HCT116 (cell line): ENCODE measurements around the gene RIGI. TPM values are rescaled to one million over a fixed set of nuclear protein-coding genes. Genes with fewer than 3 reads are reported as not detected.
A peak's percentile ranks its signal among the peaks of the same experiment; 100 is the strongest.

Experiments
- ATAC-seq: fragments of 200-7000 bp; cut with Tn5 transposase; 2 replicates; pipeline ENCODE4 v1.9.1; 2020; ENCODE audit warnings: mild to moderate bottlenecking, moderate library complexity
- BruUV-seq: library from RNA; stranded (reverse); fragments of 400-500 nt; replicated peaks from 2 replicates; lab custom pipeline; 2021; lab: Mats Ljungman, UMichigan
- CTCF ChIA-PET: fragments of 300-600 bp; sonication (Branson Sonifier 250); formaldehyde crosslinking; loops from one replicate; lab custom pipeline; 2021; ENCODE audit warnings: antibody characterized with exemption; lab: Charles Lee
- POLR2A ChIA-PET: fragments of 300-600, 350-600 bp; sonication (Branson Sonifier 250); formaldehyde crosslinking; loops from one replicate; lab custom pipeline; 2021; ENCODE audit warnings: antibody characterized with exemption; lab: Charles Lee
- RAD21 ChIA-PET, 2 experiments: fragments of 300-600 bp; sonication (Branson Sonifier 250); formaldehyde crosslinking; loops; one replicate each; lab custom pipeline; 2023; ENCODE audit warnings: low total read pairs in 2 of 2; ENCODE audit not compliant: uncharacterized antibody in 2 of 2, unreplicated experiment in 2 of 2, low non-redundant PET in 1 of 2; lab: Charles Lee
- DNase-seq: peaks from one replicate; pipeline ENCODE4 v3.0.0-alpha.2; 2010; ENCODE audit warnings: low read depth, low spot score
- H2AFZ ChIP-seq: fragments of 200-600 bp; shearing (Covaris generic), sonication (generic); 2 replicates; pipeline ENCODE4 v1.6.1; 2017; ENCODE audit warnings: low read depth, mixed run types, mixed read lengths, antibody characterized with exemption, low read length; ENCODE audit not compliant: poor library complexity, severe bottlenecking
- H3K27ac ChIP-seq: 2 replicates; pipeline ENCODE4 v1.5.1; 2012; ENCODE audit warnings: low read depth, low read length
- H3K27me3 ChIP-seq: fragments of 200-600 bp; sonication (generic); 2 replicates; pipeline ENCODE4 v1.6.1; 2016; ENCODE audit warnings: mixed run types, low read length, mixed read lengths; ENCODE audit not compliant: insufficient read depth
- H3K36me3 ChIP-seq, 2 experiments: fragments of 200-500 bp in 1 of 2; fragments of 200-600 bp in 1 of 2; sonication (Bioruptor generic) in 1 of 2; sonication (generic) in 1 of 2; 2 replicates each; pipeline versions ENCODE4 v1.5.1 to v1.6.1; 2014 to 2016; ENCODE audit warnings: low read length in 2 of 2, inconsistent platforms in 1 of 2, mixed read lengths in 1 of 2, mixed run types in 1 of 2; ENCODE audit not compliant: insufficient read depth in 2 of 2, control insufficient read depth in 1 of 2
- H3K4me1 ChIP-seq, 2 experiments: fragments of 200-600 bp in 1 of 2; sonication (generic) in 1 of 2; 2 replicates each; pipeline versions ENCODE4 v1.5.1 to v1.6.1; 2012 to 2017; ENCODE audit warnings: low read length in 2 of 2, inconsistent platforms in 1 of 2, mild to moderate bottlenecking in 1 of 2, mixed read lengths in 1 of 2, mixed run types in 1 of 2, moderate library complexity in 1 of 2; ENCODE audit not compliant: insufficient read depth in 2 of 2, control insufficient read depth in 1 of 2
- H3K4me2 ChIP-seq: fragments of 200-600 bp; sonication (generic); 2 replicates; pipeline ENCODE4 v1.6.1; 2017; ENCODE audit warnings: mixed run types, low read length, mixed read lengths
- H3K4me3 ChIP-seq, 2 experiments: fragments of 200-600 bp in 1 of 2; sonication (generic) in 1 of 2; replicated peaks in 1 of 2; 2 replicates each; pipeline ENCODE4 v1.5.1; 2011 to 2016; ENCODE audit warnings: low read length in 2 of 2, control low read depth in 1 of 2, low read depth in 1 of 2, mild to moderate bottlenecking in 1 of 2, mixed read lengths in 1 of 2, mixed run types in 1 of 2
- H3K79me2 ChIP-seq: fragments of 200-600 bp; sonication (generic); 2 replicates; pipeline ENCODE4 v1.6.1; 2017; ENCODE audit warnings: mild to moderate bottlenecking, mixed run types, low read length, moderate library complexity, mixed read lengths; ENCODE audit not compliant: insufficient read depth
- H3K9ac ChIP-seq: fragments of 200-600 bp; sonication (generic); 2 replicates; pipeline ENCODE4 v1.6.1; 2016; ENCODE audit warnings: low read length, mixed read lengths
- H3K9me2 ChIP-seq: fragments of 200-600 bp; sonication (generic), shearing (Covaris generic); 2 replicates; pipeline ENCODE4 v1.6.1; 2017; ENCODE audit warnings: mixed run types, mild to moderate bottlenecking, moderate library complexity; ENCODE audit not compliant: insufficient read depth
- H3K9me3 ChIP-seq, 2 experiments: fragments of 200-500 bp in 1 of 2; fragments of 200-600 bp in 1 of 2; sonication (Bioruptor generic) in 1 of 2; sonication (generic) in 1 of 2; 2 replicates each; pipeline ENCODE4 v1.6.1; 2014 to 2017; ENCODE audit warnings: low read length in 2 of 2, mixed read lengths in 2 of 2, inconsistent platforms in 1 of 2, low read depth in 1 of 2, mild to moderate bottlenecking in 1 of 2, mixed run types in 1 of 2, moderate library complexity in 1 of 2; ENCODE audit not compliant: control insufficient read depth in 1 of 2, insufficient read depth in 1 of 2
- H4K20me1 ChIP-seq: fragments of 200-600 bp; sonication (generic), shearing (Covaris generic); 2 replicates; pipeline ENCODE4 v1.6.1; 2017; ENCODE audit warnings: mixed run types, mild to moderate bottlenecking, moderate library complexity; ENCODE audit not compliant: insufficient read depth
- ATF3 ChIP-seq: IDR thresholded peaks from 2 replicates; pipeline ENCODE4 v1.6.1; 2012
- CEBPB ChIP-seq: IDR thresholded peaks from 2 replicates; pipeline ENCODE4 v1.6.1; 2012; ENCODE audit warnings: low read depth
- EGR1 ChIP-seq: IDR thresholded peaks from 2 replicates; pipeline ENCODE4 v1.6.1; 2012; ENCODE audit warnings: low read depth
- ELF1 ChIP-seq: IDR thresholded peaks from 2 replicates; pipeline ENCODE4 v1.6.1; 2012; ENCODE audit warnings: low read depth, borderline replicate concordance
- EZH2 ChIP-seq: fragments of 200-600 bp; sonication (generic); IDR thresholded peaks from 2 replicates; pipeline ENCODE4 v1.6.1; 2017; ENCODE audit warnings: antibody characterized with exemption, mixed run types
- EZH2phosphoT487 ChIP-seq: fragments of 200-600 bp; IDR thresholded peaks from 2 replicates; pipeline ENCODE4 v1.6.1; 2018; ENCODE audit warnings: antibody characterized with exemption, borderline replicate concordance
- FOSL1 ChIP-seq: IDR thresholded peaks from 2 replicates; pipeline ENCODE4 v1.6.1; 2012; ENCODE audit warnings: low read depth
- MAX ChIP-seq: IDR thresholded peaks from 2 replicates; pipeline ENCODE4 v1.6.1; 2012
- POLR2A ChIP-seq: IDR thresholded peaks from 2 replicates; pipeline ENCODE4 v1.7.0; 2011; ENCODE audit warnings: borderline replicate concordance; ENCODE audit not compliant: insufficient read depth, insufficient read length; ENCODE audit errors: extremely low read depth
- POLR2AphosphoS5 ChIP-seq: IDR thresholded peaks from 2 replicates; pipeline ENCODE4 v1.6.1; 2011; ENCODE audit warnings: mild to moderate bottlenecking, low read depth, low read length, moderate library complexity
- SP1 ChIP-seq: IDR thresholded peaks from 2 replicates; pipeline ENCODE4 v1.6.1; 2012; ENCODE audit warnings: low read depth
- SRF ChIP-seq: IDR thresholded peaks from 2 replicates; pipeline ENCODE4 v1.6.1; 2012; ENCODE audit warnings: low read depth
- TCF7L2 ChIP-seq: IDR thresholded peaks from 2 replicates; pipeline ENCODE4 v1.7.0; 2011; ENCODE audit warnings: borderline replicate concordance, inconsistent platforms; ENCODE audit not compliant: insufficient read depth, insufficient read length; ENCODE audit errors: extremely low read depth
- YY1 ChIP-seq: IDR thresholded peaks from 2 replicates; pipeline ENCODE4 v1.6.1; 2011; ENCODE audit warnings: low read length, low read depth, moderate library complexity, mild to moderate bottlenecking; ENCODE audit not compliant: insufficient replicate concordance; ENCODE audit errors: extremely low read depth
- ZFX ChIP-seq: fragments of 450-650 bp; IDR thresholded peaks from 2 replicates; pipeline ENCODE4 v1.6.1; 2017
- intact Hi-C: fragments of 100-400 bp; cut with micrococcal nuclease; formaldehyde crosslinking; loops from 2 replicates; pipeline ENCODE4 v1.10.0; 2022
- total RNA-seq: library from RNA; stranded (reverse); gene quantifications from one replicate; pipeline ENCODE4 v1.2.1, GENCODE V29; 2021; ENCODE audit not compliant: unreplicated experiment
- TF ChIP-seq, protein P1 (sequence below): IDR thresholded peaks from 2 replicates; pipeline ENCODE4 v1.6.1; 2011; ENCODE audit warnings: mild to moderate bottlenecking, low read length, moderate library complexity; ENCODE audit not compliant: insufficient replicate concordance; ENCODE audit errors: extremely low read depth

RIGI gene
- total RNA-seq, 1 experiment from 2014 or later = 5.5 TPM

DNA sequence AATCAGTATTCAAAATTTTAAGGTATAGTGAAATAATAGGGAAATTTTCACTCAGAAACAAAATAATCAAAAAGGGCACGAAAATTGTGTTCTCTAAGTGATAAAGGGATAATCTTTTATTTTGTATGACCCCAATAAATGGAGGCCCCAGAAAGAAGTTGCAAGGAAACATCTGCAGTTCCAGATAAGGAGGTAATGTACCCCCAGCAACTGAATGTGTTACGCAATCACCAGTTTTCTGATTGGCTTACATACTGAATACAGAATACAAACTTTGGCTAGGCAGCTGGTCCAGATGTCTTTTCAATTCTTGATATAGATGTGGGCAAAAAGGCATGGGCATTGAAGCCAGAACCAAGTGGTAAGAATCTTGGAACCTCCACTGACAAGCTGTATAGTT lies 28.1 kb upstream of the RIGI start:
- CTCF ChIA-PET = no interaction called here
- no peaks in the 10 kb centered on the region for H3K9me3 ChIP-seq
- no peak for DNase-seq
- no peaks in the 10 kb centered on the region; a peak in 2 of 4 replicates for H3K36me3 ChIP-seq
- no peaks in the 10 kb centered on the region for H4K20me1 ChIP-seq
- H3K79me2 ChIP-seq = peaks cover 48% of the 10 kb centered on the region
- no peak overlapping the region for H3K9ac ChIP-seq
- no peak overlapping the region for H2AFZ ChIP-seq
- H3K27ac ChIP-seq = no peak overlapping the region
- intact Hi-C loops = no loop called here
- peaks cover 8 to 22% of the 10 kb centered on the region in 2 experiments for H3K4me1 ChIP-seq
- H3K9me2 ChIP-seq = no peaks in the 10 kb centered on the region
- TF ChIP-seq FOSL1 (no peak), CEBPB (peak; percentile 51), POLR2AphosphoS5 (no peak), ZFX (no peak), EZH2phosphoT487 (no peak)
- TF ChIP-seq, all 23 proteins: peak for 1
- no peak for ATAC-seq
- Histone ChIP-seq H3K4me3 (no peak overlapping the region), H3K27me3 (no peaks in the 10 kb centered on the region), H3K4me2 (no peak overlapping the region)
- POLR2A ChIA-PET = no interaction called here
- RAD21 ChIA-PET = no interaction called here
- no TSS peak for BruUV-seq

DNA sequence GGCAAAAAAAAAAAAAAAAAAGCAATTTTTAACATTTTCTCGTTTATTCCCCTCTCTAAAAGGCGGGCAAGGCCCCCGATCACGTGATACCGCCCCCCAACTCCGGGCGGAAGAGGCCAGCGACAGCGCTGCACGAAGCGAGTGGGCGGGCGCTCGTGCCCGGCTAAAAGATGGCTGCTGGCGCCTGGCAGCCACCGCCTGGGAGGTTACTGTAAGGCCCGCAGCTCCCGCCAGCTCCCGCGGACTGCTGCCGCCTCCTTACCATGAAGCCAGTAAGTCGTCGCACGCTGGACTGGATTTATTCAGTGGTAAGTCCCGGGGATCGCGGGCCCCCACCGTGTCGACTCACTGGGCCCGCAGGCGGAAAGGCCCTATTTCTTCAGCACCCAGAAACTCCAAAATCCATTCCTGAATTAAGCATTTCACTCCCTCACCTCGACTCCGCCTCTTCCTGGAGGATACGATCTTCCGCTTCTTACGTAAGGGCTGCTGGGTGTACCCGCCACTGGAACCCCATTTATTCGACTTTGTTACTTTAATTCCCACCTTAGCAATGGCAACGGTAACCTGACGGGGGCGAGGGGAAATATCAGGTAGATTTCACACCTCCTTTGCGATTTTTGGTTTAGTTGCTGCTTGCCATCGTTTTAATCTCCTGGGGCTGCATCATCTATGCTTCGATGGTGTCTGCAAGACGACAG lies 26.3 kb upstream of the RIGI start, which contains the start of the genes SMIM27 and TOPORS:
SMIM27 (plus strand) TSS at position 156 of the 701 bp plus-strand sequence; CDS start at position 264, 108 bp downstream.
TOPORS (minus strand) TSS at position 415 of the 701 bp plus-strand sequence; CDS start at position 265, 150 bp downstream.
- Histone ChIP-seq H3K4me3 (peak within 1 kb of the TSS; percentile 61 to 83), H3K79me2 (peaks cover 61% of the 10 kb centered on the region), H3K4me2 (peak within 1 kb of the TSS; percentile 94), H3K27me3 (no peaks in the 10 kb centered on the region), H3K4me1 (peaks cover 8 to 22% of the 10 kb centered on the region in 2 experiments), H3K9me3 (no peaks in the 10 kb centered on the region), H3K9ac (peak within 1 kb of the TSS; percentile 75), H3K9me2 (no peaks in the 10 kb centered on the region), H4K20me1 (no peaks in the 10 kb centered on the region), H3K27ac (peak within 1 kb of the TSS; percentile 83), H3K36me3 (no peaks in the 10 kb centered on the region; a peak in 2 of 4 replicates), H2AFZ (peak within 1 kb of the TSS; percentile 47)
- RAD21 ChIA-PET = interaction anchor here in 1 of 2 experiments (1.1 kb wide), 1 partner anchor 26 kb away, joined by 3 read pairs; the partner anchor contains the start of gene RIGI
- ATAC-seq (peak; percentile 89), DNase-seq (peak; percentile 84)
- POLR2A ChIA-PET = interaction anchor here (1.4 to 2.3 kb wide), 2 partner anchors 29 to 473 kb away, joined by 3 to 6 read pairs; partner anchors contain the start of gene DNAJA1
- CTCF ChIA-PET = interaction anchor here (1.3 to 1.9 kb wide), 2 partner anchors 26 to 173 kb away, joined by 5 to 16 read pairs; partner anchors contain the start of gene RIGI
- intact Hi-C loops = no loop called here
- BruUV-seq = TSS peak; percentile 82
- TF ChIP-seq ELF1 (peak; percentile 97), EGR1 (peak; percentile 98), SP1 (peak; percentile 75), POLR2A (peak; percentile 88), POLR2AphosphoS5 (peak; percentile 90), MAX (peak; percentile 73), SRF (no peak), YY1 (peak; percentile 98), EZH2 (no peak), TCF7L2 (no peak), ATF3 (no peak), CEBPB (peak; percentile 72)
- TF ChIP-seq, protein P1, sequence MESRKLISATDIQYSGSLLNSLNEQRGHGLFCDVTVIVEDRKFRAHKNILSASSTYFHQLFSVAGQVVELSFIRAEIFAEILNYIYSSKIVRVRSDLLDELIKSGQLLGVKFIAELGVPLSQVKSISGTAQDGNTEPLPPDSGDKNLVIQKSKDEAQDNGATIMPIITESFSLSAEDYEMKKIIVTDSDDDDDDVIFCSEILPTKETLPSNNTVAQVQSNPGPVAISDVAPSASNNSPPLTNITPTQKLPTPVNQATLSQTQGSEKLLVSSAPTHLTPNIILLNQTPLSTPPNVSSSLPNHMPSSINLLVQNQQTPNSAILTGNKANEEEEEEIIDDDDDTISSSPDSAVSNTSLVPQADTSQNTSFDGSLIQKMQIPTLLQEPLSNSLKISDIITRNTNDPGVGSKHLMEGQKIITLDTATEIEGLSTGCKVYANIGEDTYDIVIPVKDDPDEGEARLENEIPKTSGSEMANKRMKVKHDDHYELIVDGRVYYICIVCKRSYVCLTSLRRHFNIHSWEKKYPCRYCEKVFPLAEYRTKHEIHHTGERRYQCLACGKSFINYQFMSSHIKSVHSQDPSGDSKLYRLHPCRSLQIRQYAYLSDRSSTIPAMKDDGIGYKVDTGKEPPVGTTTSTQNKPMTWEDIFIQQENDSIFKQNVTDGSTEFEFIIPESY = no peak
